Measurements from ENCODE around the gene PROZ.
"Not testable (repeated sequence)": the region's sequence is repeated elsewhere in the genome, so short reads cannot be mapped to it uniquely, and the experiment has no call there.

PROZ gene

GRCh38 chr13:113153810-113154748 is 4.4 kb upstream of the PROZ start:
- TF ChIP-seq TAF1 (IDR thresholded peaks at IDR 0.05; ENCODE audit: low read depth, low read length) (no peak), PAX5 (IDR thresholded peaks at IDR 0.05; ENCODE audit: insufficient read depth, low read length, severe bottlenecking) (no peak), POLR2AphosphoS5 (IDR thresholded peaks at IDR 0.05; ENCODE audit: low read depth, low read length) (no peak), POU2F2 (IDR thresholded peaks at IDR 0.05; ENCODE audit: low read depth, low read length) (no peak), SPI1 (IDR thresholded peaks at IDR 0.05; ENCODE audit: low read depth, low read length) (no peak), POLR2A (IDR thresholded peaks at IDR 0.05; ENCODE audit: low read depth, low read length) (no peak)
- DNase-seq (ENCODE audit: insufficient read length, low spot score): peak; percentile 77

GRCh38 chr13:113155201-113155600 is 3.2 kb upstream of the PROZ start:
- FAIRE-seq (no peak), DNase-seq (ENCODE audit: insufficient read length, low spot score) (no peak)
- TF ChIP-seq POLR2A (IDR thresholded peaks at IDR 0.05; ENCODE audit: low read depth, low read length): no peak
- TF ChIP-seq POU2F2 (IDR thresholded peaks at IDR 0.05; ENCODE audit: low read depth, low read length): no peak
- TF ChIP-seq POLR2AphosphoS5 (IDR thresholded peaks at IDR 0.05; ENCODE audit: low read depth, low read length): no peak
- no peak for TF ChIP-seq SPI1 (IDR thresholded peaks at IDR 0.05; ENCODE audit: low read depth, low read length)
- no peak for TF ChIP-seq TAF1 (IDR thresholded peaks at IDR 0.05; ENCODE audit: low read depth, low read length)
- no peak for TF ChIP-seq PAX5 (IDR thresholded peaks at IDR 0.05; ENCODE audit: insufficient read depth, low read length, severe bottlenecking)

More at GRCh38 chr13:113153810-113154748, 4.4 kb upstream of the PROZ start:
- FAIRE-seq: peak; percentile 40

GRCh38 chr13:113155982-113156655 is 2.3 kb upstream of the PROZ start:
- DNase-seq (ENCODE audit: insufficient read length, low spot score) (no peak), FAIRE-seq (no peak)
- no peak for TF ChIP-seq POLR2A (IDR thresholded peaks at IDR 0.05; ENCODE audit: low read depth, low read length)
- TF ChIP-seq SPI1 (IDR thresholded peaks at IDR 0.05; ENCODE audit: low read depth, low read length): no peak
- no peak for TF ChIP-seq TAF1 (IDR thresholded peaks at IDR 0.05; ENCODE audit: low read depth, low read length)
- TF ChIP-seq POLR2AphosphoS5 (IDR thresholded peaks at IDR 0.05; ENCODE audit: low read depth, low read length): no peak
- TF ChIP-seq PAX5 (IDR thresholded peaks at IDR 0.05; ENCODE audit: insufficient read depth, low read length, severe bottlenecking): no peak
- no peak for TF ChIP-seq POU2F2 (IDR thresholded peaks at IDR 0.05; ENCODE audit: low read depth, low read length)

GRCh38 chr13:113157206-113157928 is 1.1 kb upstream of the PROZ start:
- FAIRE-seq (no peak), DNase-seq (ENCODE audit: insufficient read length, low spot score) (no peak)
- TF ChIP-seq SPI1 (IDR thresholded peaks at IDR 0.05; ENCODE audit: low read depth, low read length) (no peak), POLR2AphosphoS5 (IDR thresholded peaks at IDR 0.05; ENCODE audit: low read depth, low read length) (no peak), PAX5 (IDR thresholded peaks at IDR 0.05; ENCODE audit: insufficient read depth, low read length, severe bottlenecking) (no peak), POLR2A (IDR thresholded peaks at IDR 0.05; ENCODE audit: low read depth, low read length) (no peak), TAF1 (IDR thresholded peaks at IDR 0.05; ENCODE audit: low read depth, low read length) (no peak), POU2F2 (IDR thresholded peaks at IDR 0.05; ENCODE audit: low read depth, low read length) (no peak)

GRCh38 chr13:113158946-113159345 is 498 bp downstream of the PROZ start:
- DNase-seq (ENCODE audit: insufficient read length, low spot score) (no peak), FAIRE-seq (no peak)
- TF ChIP-seq POLR2AphosphoS5 (IDR thresholded peaks at IDR 0.05; ENCODE audit: low read depth, low read length) (no peak), POU2F2 (IDR thresholded peaks at IDR 0.05; ENCODE audit: low read depth, low read length) (no peak), SPI1 (IDR thresholded peaks at IDR 0.05; ENCODE audit: low read depth, low read length) (no peak), POLR2A (IDR thresholded peaks at IDR 0.05; ENCODE audit: low read depth, low read length) (no peak), TAF1 (IDR thresholded peaks at IDR 0.05; ENCODE audit: low read depth, low read length) (no peak), PAX5 (IDR thresholded peaks at IDR 0.05; ENCODE audit: insufficient read depth, low read length, severe bottlenecking) (no peak)

- DNase-seq (ENCODE audit: insufficient read length, low spot score) (no peak), FAIRE-seq (no peak)
- TF ChIP-seq TAF1 (IDR thresholded peaks at IDR 0.05; ENCODE audit: low read depth, low read length) (no peak), SPI1 (IDR thresholded peaks at IDR 0.05; ENCODE audit: low read depth, low read length) (no peak), POLR2A (IDR thresholded peaks at IDR 0.05; ENCODE audit: low read depth, low read length) (no peak)
These were observed 1.3 kb downstream of the PROZ start for GRCh38 chr13:113159701-113160100.

- FAIRE-seq (no peak), DNase-seq (ENCODE audit: insufficient read length, low spot score) (no peak)
- TF ChIP-seq POLR2AphosphoS5 (IDR thresholded peaks at IDR 0.05; ENCODE audit: low read depth, low read length): no peak
- no peak for TF ChIP-seq TAF1 (IDR thresholded peaks at IDR 0.05; ENCODE audit: low read depth, low read length)
- TF ChIP-seq POLR2A (IDR thresholded peaks at IDR 0.05; ENCODE audit: low read depth, low read length): no peak
- no peak for TF ChIP-seq SPI1 (IDR thresholded peaks at IDR 0.05; ENCODE audit: low read depth, low read length)
These were observed 2.5 kb downstream of the PROZ start for GRCh38 chr13:113160983-113161382.

GRCh38 chr13:113161433-113161832 is 3.0 kb downstream of the PROZ start:
- FAIRE-seq: no peak
- DNase-seq (ENCODE audit: insufficient read length, low spot score): no peak
- TF ChIP-seq PAX5 (IDR thresholded peaks at IDR 0.05; ENCODE audit: insufficient read depth, low read length, severe bottlenecking) (no peak), POLR2A (IDR thresholded peaks at IDR 0.05; ENCODE audit: low read depth, low read length) (no peak), POU2F2 (IDR thresholded peaks at IDR 0.05; ENCODE audit: low read depth, low read length) (no peak), TAF1 (IDR thresholded peaks at IDR 0.05; ENCODE audit: low read depth, low read length) (no peak), SPI1 (IDR thresholded peaks at IDR 0.05; ENCODE audit: low read depth, low read length) (no peak), POLR2AphosphoS5 (IDR thresholded peaks at IDR 0.05; ENCODE audit: low read depth, low read length) (no peak)

GRCh38 chr13:113161975-113162374 is 3.5 kb downstream of the PROZ start:
- not testable (repeated sequence) for FAIRE-seq; DNase-seq (ENCODE audit: insufficient read length, low spot score)

Data from GM12891 (cell line).